SU-DHL-6 (cell line): ENCODE measurements around the gene THOC6.

Source experiments
- H2AFZ ChIP-seq: fragments of 200-600 bp; sonication (generic); 2 replicates; pipeline ENCODE4 v1.6.1; 2014; ENCODE audit warnings: low read depth, mild to moderate bottlenecking, moderate library complexity, mixed read lengths, antibody characterized with exemption, low read length; ENCODE audit not compliant: severe bottlenecking
- H3F3A ChIP-seq: fragments of 200-600 bp; shearing (Covaris generic); 2 replicates; pipeline ENCODE4 v1.6.0; 2016; ENCODE audit warnings: antibody characterized with exemption, mild to moderate bottlenecking; ENCODE audit not compliant: insufficient read depth
- H3K27ac ChIP-seq: fragments of 200-600 bp; sonication (generic); 2 replicates; pipeline ENCODE4 v1.5.1; 2016; ENCODE audit warnings: low read depth, mild to moderate bottlenecking, low read length, moderate library complexity, mixed read lengths
- H3K27me3 ChIP-seq: fragments of 200-600 bp; sonication (generic), shearing (Covaris generic); 2 replicates; pipeline ENCODE4 v1.6.0; 2014; ENCODE audit warnings: mild to moderate bottlenecking, low read length
- H3K36me3 ChIP-seq: fragments of 200-600 bp; sonication (generic); 2 replicates; pipeline ENCODE4 v1.6.1; 2014; ENCODE audit warnings: mild to moderate bottlenecking, low read length, mixed read lengths
- H3K4me2 ChIP-seq: fragments of 300-600, 200-600 bp; shearing (Covaris generic), sonication (generic); 2 replicates; pipeline ENCODE4 v1.6.0; 2014; ENCODE audit warnings: low read length, low read depth, mild to moderate bottlenecking; ENCODE audit not compliant: poor library complexity, severe bottlenecking
- H3K4me3 ChIP-seq: fragments of 200-600 bp; sonication (generic); 2 replicates; pipeline ENCODE4 v1.5.1; 2014; ENCODE audit warnings: antibody characterized with exemption, low read length, mild to moderate bottlenecking, mixed read lengths; ENCODE audit not compliant: insufficient read depth, poor library complexity, severe bottlenecking
- H3K79me2 ChIP-seq: fragments of 200-600 bp; sonication (generic); 2 replicates; pipeline ENCODE4 v1.6.1; 2014; ENCODE audit warnings: mild to moderate bottlenecking, low read length, moderate library complexity; ENCODE audit not compliant: insufficient read depth
- H3K9ac ChIP-seq: fragments of 200-600 bp; sonication (generic); 2 replicates; pipeline ENCODE4 v1.7.0; 2014; ENCODE audit warnings: mild to moderate bottlenecking, low read length
- H3K9me2 ChIP-seq: fragments of 200-600 bp; sonication (generic); replicated peaks from 2 replicates; pipeline ENCODE4 v1.6.1; 2014; ENCODE audit warnings: low read length; ENCODE audit not compliant: insufficient read depth
- H3K9me3 ChIP-seq: fragments of 200-600 bp; sonication (generic); 2 replicates; pipeline ENCODE4 v1.6.1; 2014; ENCODE audit warnings: low read length, mixed read lengths; ENCODE audit not compliant: insufficient read depth
- H4K20me1 ChIP-seq: fragments of 200-600 bp; sonication (generic); 2 replicates; pipeline ENCODE4 v1.6.1; 2014; ENCODE audit warnings: low read depth, mild to moderate bottlenecking, antibody characterized with exemption, low read length, moderate library complexity, mixed read lengths
- EZH2phosphoT487 ChIP-seq: fragments of 200-600 bp; sonication (generic), shearing (Covaris generic); conservative IDR thresholded peaks from 2 replicates; pipeline ENCODE4 v1.6.1; 2018; ENCODE audit warnings: mild to moderate bottlenecking, antibody characterized with exemption, low read length, moderate library complexity, mixed read lengths
- TF ChIP-seq, protein P1 (sequence below): fragments of 200-600 bp; sonication (generic); IDR thresholded peaks from one replicate; pipeline ENCODE4 v1.5.1; 2017; ENCODE audit warnings: antibody characterized with exemption, mild to moderate bottlenecking, low read length, moderate library complexity; ENCODE audit not compliant: insufficient read depth, poor library complexity, severe bottlenecking

Gene THOC6

DNA sequence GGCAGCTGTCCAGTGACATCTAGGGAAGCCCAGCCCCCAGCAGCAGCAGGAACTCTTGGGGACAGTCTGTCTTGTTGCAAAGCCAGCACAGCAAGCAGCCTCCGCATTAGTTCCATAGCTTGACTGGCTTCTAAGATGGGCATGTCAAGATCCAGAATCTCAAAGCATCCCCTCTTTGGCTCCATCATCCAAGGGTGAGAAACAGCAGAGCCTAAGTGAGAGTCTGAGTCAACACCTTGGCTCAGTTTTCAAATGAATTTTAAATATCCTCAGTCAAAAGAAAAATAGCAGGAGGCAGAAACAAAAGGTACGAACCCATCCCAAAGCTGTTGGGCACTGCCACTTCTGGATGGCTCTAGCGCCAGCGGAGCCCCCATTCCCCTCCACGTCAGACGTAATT, 8.9 kb upstream of the THOC6 start:
- Histone ChIP-seq H3K9ac (no peak overlapping the region), H3K4me3 (no peak overlapping the region), H3K27me3 (no peaks in the 10 kb centered on the region), H3K27ac (no peak overlapping the region), H3K9me2 (no peaks in the 10 kb centered on the region), H3K4me2 (no peak overlapping the region), H3F3A (no peaks in the 10 kb centered on the region), H2AFZ (no peak overlapping the region), H3K9me3 (no peaks in the 10 kb centered on the region), H3K36me3 (no peaks in the 10 kb centered on the region), H4K20me1 (no peaks in the 10 kb centered on the region), H3K79me2 (no peaks in the 10 kb centered on the region)
- no peak for TF ChIP-seq EZH2phosphoT487
- TF ChIP-seq, protein P1, sequence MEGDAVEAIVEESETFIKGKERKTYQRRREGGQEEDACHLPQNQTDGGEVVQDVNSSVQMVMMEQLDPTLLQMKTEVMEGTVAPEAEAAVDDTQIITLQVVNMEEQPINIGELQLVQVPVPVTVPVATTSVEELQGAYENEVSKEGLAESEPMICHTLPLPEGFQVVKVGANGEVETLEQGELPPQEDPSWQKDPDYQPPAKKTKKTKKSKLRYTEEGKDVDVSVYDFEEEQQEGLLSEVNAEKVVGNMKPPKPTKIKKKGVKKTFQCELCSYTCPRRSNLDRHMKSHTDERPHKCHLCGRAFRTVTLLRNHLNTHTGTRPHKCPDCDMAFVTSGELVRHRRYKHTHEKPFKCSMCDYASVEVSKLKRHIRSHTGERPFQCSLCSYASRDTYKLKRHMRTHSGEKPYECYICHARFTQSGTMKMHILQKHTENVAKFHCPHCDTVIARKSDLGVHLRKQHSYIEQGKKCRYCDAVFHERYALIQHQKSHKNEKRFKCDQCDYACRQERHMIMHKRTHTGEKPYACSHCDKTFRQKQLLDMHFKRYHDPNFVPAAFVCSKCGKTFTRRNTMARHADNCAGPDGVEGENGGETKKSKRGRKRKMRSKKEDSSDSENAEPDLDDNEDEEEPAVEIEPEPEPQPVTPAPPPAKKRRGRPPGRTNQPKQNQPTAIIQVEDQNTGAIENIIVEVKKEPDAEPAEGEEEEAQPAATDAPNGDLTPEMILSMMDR, result no peak

DNA sequence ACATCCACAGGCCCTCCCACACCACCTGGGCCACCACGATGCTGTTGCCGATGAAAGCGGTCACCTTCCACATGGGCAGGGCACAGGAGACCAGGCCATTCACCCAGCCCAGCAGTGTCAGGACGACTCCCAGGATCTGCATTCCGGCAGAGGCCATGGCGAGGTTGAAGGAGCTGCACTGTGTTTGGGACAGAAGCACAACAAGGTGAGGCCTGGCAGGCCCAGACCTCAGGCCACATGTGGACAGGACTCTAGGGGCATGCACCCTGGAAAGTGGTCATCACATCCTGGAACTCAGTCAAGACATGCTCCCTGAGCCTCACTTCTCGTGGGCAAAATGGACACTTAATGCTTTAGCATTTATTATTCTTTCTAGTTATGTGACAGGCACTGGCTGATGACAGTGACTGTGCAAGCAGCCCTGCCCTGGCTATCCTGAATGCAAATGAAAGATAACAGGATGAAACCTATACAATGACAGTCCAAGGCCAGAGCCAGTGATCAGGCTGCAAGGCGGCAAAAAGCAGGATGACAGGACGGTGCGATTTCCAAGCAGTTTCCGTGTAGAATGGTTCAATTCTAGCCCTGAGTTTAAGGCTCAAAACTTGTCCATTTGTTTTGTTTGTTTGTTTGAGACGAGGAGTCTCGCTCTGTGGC, 7.8 kb upstream of the THOC6 start:
- H3K27me3 ChIP-seq, result no peaks in the 10 kb centered on the region
- no peaks in the 10 kb centered on the region for H3K9me3 ChIP-seq
- H4K20me1 ChIP-seq, result no peaks in the 10 kb centered on the region
- H3K4me3 ChIP-seq, result no peak overlapping the region
- no peaks in the 10 kb centered on the region for H3K79me2 ChIP-seq
- no peaks in the 10 kb centered on the region for H3F3A ChIP-seq
- no peak overlapping the region for H3K9ac ChIP-seq
- no peaks in the 10 kb centered on the region for H3K36me3 ChIP-seq
- no peak overlapping the region for H2AFZ ChIP-seq
- H3K4me2 ChIP-seq, result no peak overlapping the region
- TF ChIP-seq, protein P1, result no peak
- no peak for TF ChIP-seq EZH2phosphoT487
- no peak overlapping the region for H3K27ac ChIP-seq
- no peaks in the 10 kb centered on the region for H3K9me2 ChIP-seq

DNA sequence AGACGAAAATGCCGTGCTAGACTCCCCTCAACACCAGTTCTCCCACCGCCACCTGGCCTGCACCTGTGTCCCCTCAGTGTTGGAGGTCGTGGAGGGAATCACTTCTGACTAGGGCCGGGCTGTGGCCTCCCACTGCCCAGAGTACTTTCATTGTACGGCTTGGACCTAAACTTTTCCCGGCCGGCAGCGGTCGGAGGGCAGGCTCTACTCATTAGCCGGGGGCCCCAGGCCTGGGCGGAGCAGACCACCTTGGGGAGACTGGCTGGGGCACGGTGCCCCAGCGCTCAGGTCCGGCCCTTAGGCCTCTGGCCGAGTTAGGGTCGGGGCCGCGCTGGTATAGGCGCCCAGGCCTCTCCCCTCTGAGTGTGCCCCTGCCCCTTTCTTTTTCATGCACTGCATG, 6.5 kb upstream of the THOC6 start:
- Histone ChIP-seq H3K4me2 (no peak overlapping the region), H3K27ac (no peak overlapping the region), H3F3A (peaks cover 9% of the 10 kb centered on the region), H4K20me1 (no peaks in the 10 kb centered on the region), H3K9ac (no peak overlapping the region), H3K9me3 (no peaks in the 10 kb centered on the region), H3K79me2 (no peaks in the 10 kb centered on the region), H3K9me2 (no peaks in the 10 kb centered on the region), H2AFZ (no peak overlapping the region), H3K4me3 (no peak overlapping the region), H3K27me3 (no peaks in the 10 kb centered on the region), H3K36me3 (no peaks in the 10 kb centered on the region)
- no peak for TF ChIP-seq EZH2phosphoT487
- TF ChIP-seq, protein P1, result no peak
